A673 (cell line): ENCODE results near the gene DPYSL5. TPM values are rescaled to one million over a fixed set of nuclear protein-coding genes. Genes with fewer than 3 reads are reported as not detected.

Experiments used
- BruUV-seq: library from RNA; stranded (reverse); fragments of 400-500 nt; replicated peaks from 2 replicates; lab custom pipeline; 2021; lab: Mats Ljungman, UMichigan
- CTCF ChIA-PET: fragments of 300-600 bp; sonication (Branson Sonifier 250); formaldehyde crosslinking; loops from one replicate; lab custom pipeline; 2022; ENCODE audit warnings: antibody characterized with exemption; lab: Charles Lee
- POLR2A ChIA-PET: fragments of 300-600 bp; sonication (Branson Sonifier 250); formaldehyde crosslinking; loops from one replicate; lab custom pipeline; 2022; ENCODE audit warnings: antibody characterized with exemption; ENCODE audit not compliant: low non-redundant PET; lab: Charles Lee
- DNase-seq: peaks from one replicate; pipeline ENCODE4 v3.0.0-alpha.2; 2015; ENCODE audit warnings: low spot score
- H3K27ac ChIP-seq: fragments of 200-600 bp; sonication (generic); 2 replicates; pipeline ENCODE4 v1.5.1; 2016; ENCODE audit warnings: mixed run types, low read depth, mild to moderate bottlenecking, mixed read lengths, antibody characterized with exemption, low read length; ENCODE audit not compliant: poor library complexity, severe bottlenecking
- H3K27me3 ChIP-seq: fragments of 200-600 bp; sonication (generic); replicated peaks from 2 replicates; pipeline ENCODE4 v1.6.1; 2017; ENCODE audit warnings: mixed run types, low read depth, mild to moderate bottlenecking, mixed read lengths, antibody characterized with exemption, low read length; ENCODE audit not compliant: insufficient read depth, poor library complexity
- H3K36me3 ChIP-seq: fragments of 200-600 bp; sonication (generic); 2 replicates; pipeline ENCODE4 v1.6.1; 2016; ENCODE audit warnings: mixed run types, mild to moderate bottlenecking, mixed read lengths, antibody characterized with exemption, low read length; ENCODE audit not compliant: insufficient read depth, poor library complexity, severe bottlenecking
- H3K4me1 ChIP-seq: fragments of 200-600 bp; sonication (generic); 2 replicates; pipeline ENCODE4 v1.6.1; 2017; ENCODE audit warnings: mixed run types, mild to moderate bottlenecking, mixed read lengths, antibody characterized with exemption, low read length; ENCODE audit not compliant: insufficient read depth, poor library complexity, severe bottlenecking
- H3K4me3 ChIP-seq: fragments of 200-600 bp; sonication (generic); 2 replicates; pipeline ENCODE4 v1.5.1; 2016; ENCODE audit warnings: low read depth, mixed run types, mild to moderate bottlenecking, mixed read lengths, low read length; ENCODE audit not compliant: poor library complexity, severe bottlenecking
- H3K9me3 ChIP-seq: fragments of 200-600 bp; sonication (generic); 2 replicates; pipeline ENCODE4 v1.6.1; 2016; ENCODE audit warnings: mixed run types, low read depth, mild to moderate bottlenecking, mixed read lengths, antibody characterized with exemption, low read length; ENCODE audit not compliant: poor library complexity, severe bottlenecking
- CTCF ChIP-seq: fragments of 300-800, 200-600 bp; sonication (generic); conservative IDR thresholded peaks from 2 replicates; pipeline ENCODE4 v1.5.1; 2017; ENCODE audit warnings: low read depth, mild to moderate bottlenecking, antibody characterized with exemption, low read length, moderate library complexity, mixed read lengths
- EZH2 ChIP-seq: fragments of 200-600 bp; sonication (generic); IDR thresholded peaks from 2 replicates; pipeline ENCODE4 v1.6.1; 2017; ENCODE audit warnings: borderline replicate concordance, low read depth, mild to moderate bottlenecking, mixed read lengths, antibody characterized with exemption, low read length; ENCODE audit not compliant: poor library complexity, severe bottlenecking
- intact Hi-C: fragments of 100-400 bp; cut with micrococcal nuclease; formaldehyde crosslinking; loops from one replicate; pipeline ENCODE4 v1.10.0; 2022; ENCODE audit not compliant: unreplicated experiment
- total RNA-seq: library from RNA; stranded (reverse); gene quantifications from 2 replicates; pipeline ENCODE4 v1.2.3, GENCODE V29; 2021

DPYSL5 gene
- total RNA-seq, 1 experiment from 2014 or later = 110 TPM

GRCh38 chr2:26951236-26951635 lies 103.3 kb downstream of the DPYSL5 start:
- no TSS peak for BruUV-seq
- H3K27me3 ChIP-seq = no peaks in the 10 kb centered on the region
- CTCF ChIA-PET = no interaction called here
- no peak overlapping the region for H3K27ac ChIP-seq
- DNase-seq = no peak
- no peak for TF ChIP-seq EZH2
- TF ChIP-seq CTCF = no peak
- H3K36me3 ChIP-seq = peaks cover 9% of the 10 kb centered on the region
- no peaks in the 10 kb centered on the region for H3K9me3 ChIP-seq
- POLR2A ChIA-PET = no interaction called here
- intact Hi-C loops = no loop called here
- H3K4me3 ChIP-seq = no peak overlapping the region
- H3K4me1 ChIP-seq = no peaks in the 10 kb centered on the region

GRCh38 chr2:26952374-26952773 lies 104.4 kb downstream of the DPYSL5 start:
- Histone ChIP-seq H3K4me3 (no peak overlapping the region), H3K27me3 (no peaks in the 10 kb centered on the region), H3K36me3 (no peaks in the 10 kb centered on the region), H3K27ac (no peak overlapping the region), H3K4me1 (peaks cover 3% of the 10 kb centered on the region), H3K9me3 (no peaks in the 10 kb centered on the region)
- no peak for DNase-seq
- ChIA-PET POLR2A (no interaction called here), CTCF (interaction anchor here (1.1 to 1.4 kb wide), 2 partner anchors 9 to 106 kb away, joined by 3 to 4 read pairs; no protein-coding TSS in a partner anchor)
- no TSS peak for BruUV-seq
- intact Hi-C loops = no loop called here
- TF ChIP-seq EZH2 (no peak), CTCF (no peak)

- H3K4me3 ChIP-seq = no peak overlapping the region
- intact Hi-C loops = no loop called here
- no peaks in the 10 kb centered on the region for H3K36me3 ChIP-seq
- peaks cover 4% of the 10 kb centered on the region for H3K4me1 ChIP-seq
- BruUV-seq = no TSS peak
- no peaks in the 10 kb centered on the region for H3K27me3 ChIP-seq
- no peaks in the 10 kb centered on the region for H3K9me3 ChIP-seq
- H3K27ac ChIP-seq = no peak overlapping the region
- DNase-seq = no peak
- ChIA-PET POLR2A (no interaction called here), CTCF (no interaction called here)
- TF ChIP-seq CTCF (no peak), EZH2 (no peak)
Measured at GRCh38 chr2:26954135-26954534, 106.2 kb downstream of the DPYSL5 start.
